ENCODE measurements around the gene NR3C1.

DNA sequence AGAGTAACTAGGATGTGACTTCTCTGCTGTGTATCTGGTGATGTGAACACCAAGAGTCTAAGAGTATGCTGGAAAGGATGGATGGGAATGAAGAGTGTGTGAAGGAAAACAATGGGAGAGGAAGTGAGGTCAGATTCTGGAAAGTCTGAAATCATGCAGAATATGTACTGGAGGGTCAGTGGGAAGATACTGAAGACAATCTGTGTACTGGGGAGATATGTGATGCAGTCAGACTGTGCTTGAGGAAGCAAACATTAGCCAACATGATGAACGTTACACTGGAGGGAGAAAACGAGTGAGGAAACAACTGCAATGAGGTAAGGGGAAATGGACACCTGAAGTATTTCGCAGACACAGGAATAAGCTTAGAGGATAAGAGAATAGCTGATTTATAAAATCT lies 105.7 kb downstream of the NR3C1 start:
- TF ChIP-seq, protein P1, sequence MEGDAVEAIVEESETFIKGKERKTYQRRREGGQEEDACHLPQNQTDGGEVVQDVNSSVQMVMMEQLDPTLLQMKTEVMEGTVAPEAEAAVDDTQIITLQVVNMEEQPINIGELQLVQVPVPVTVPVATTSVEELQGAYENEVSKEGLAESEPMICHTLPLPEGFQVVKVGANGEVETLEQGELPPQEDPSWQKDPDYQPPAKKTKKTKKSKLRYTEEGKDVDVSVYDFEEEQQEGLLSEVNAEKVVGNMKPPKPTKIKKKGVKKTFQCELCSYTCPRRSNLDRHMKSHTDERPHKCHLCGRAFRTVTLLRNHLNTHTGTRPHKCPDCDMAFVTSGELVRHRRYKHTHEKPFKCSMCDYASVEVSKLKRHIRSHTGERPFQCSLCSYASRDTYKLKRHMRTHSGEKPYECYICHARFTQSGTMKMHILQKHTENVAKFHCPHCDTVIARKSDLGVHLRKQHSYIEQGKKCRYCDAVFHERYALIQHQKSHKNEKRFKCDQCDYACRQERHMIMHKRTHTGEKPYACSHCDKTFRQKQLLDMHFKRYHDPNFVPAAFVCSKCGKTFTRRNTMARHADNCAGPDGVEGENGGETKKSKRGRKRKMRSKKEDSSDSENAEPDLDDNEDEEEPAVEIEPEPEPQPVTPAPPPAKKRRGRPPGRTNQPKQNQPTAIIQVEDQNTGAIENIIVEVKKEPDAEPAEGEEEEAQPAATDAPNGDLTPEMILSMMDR (IDR thresholded peaks at IDR 0.05; ENCODE audit: low read length): no peak
- TF ChIP-seq EZH2phosphoT487 (IDR thresholded peaks at IDR 0.05; ENCODE audit: low read length) (no peak), EZH2 (optimal IDR thresholded peaks at IDR 0.05; ENCODE audit: low read depth, low read length) (no peak)
